NB4 (cell line): Measurements from ENCODE around the gene COMMD2.

Experiments used
- CTCF ChIP-seq: IDR thresholded peaks from one replicate; pipeline ENCODE4 v1.5.1; 2012; ENCODE audit warnings: low read depth, low read length
- MAX ChIP-seq: IDR thresholded peaks from 2 replicates; pipeline ENCODE4 v1.6.1; 2011; ENCODE audit warnings: low read depth, low read length
- MYC ChIP-seq: IDR thresholded peaks from 2 replicates; pipeline ENCODE4 v1.6.1; 2011; ENCODE audit warnings: low read depth, low read length
- POLR2A ChIP-seq: IDR thresholded peaks from 2 replicates; pipeline ENCODE4 v1.6.1; 2011; ENCODE audit warnings: mild to moderate bottlenecking; ENCODE audit not compliant: insufficient read length; ENCODE audit errors: extremely low read depth

- TF ChIP-seq CTCF (no peak), POLR2A (no peak), MYC (no peak), MAX (no peak)
These were observed 16.4 kb upstream of the COMMD2 start for GRCh38 chr3:149768704-149769103.
